IPS-18a (cell line): ENCODE results near the gene PTPRN2.

ENCODE experiments used
- H3K27ac ChIP-seq: one replicate; pipeline ENCODE4 v1.5.1; 2013; ENCODE audit warnings: low read length
- H3K27me3 ChIP-seq: one replicate; pipeline ENCODE4 v1.6.1; 2013; ENCODE audit warnings: mild to moderate bottlenecking, low read length; ENCODE audit not compliant: control insufficient read depth, insufficient read depth
- H3K36me3 ChIP-seq: one replicate; pipeline ENCODE4 v1.6.1; 2013; ENCODE audit warnings: low read depth, low read length; ENCODE audit not compliant: control insufficient read depth
- H3K4me1 ChIP-seq: one replicate; pipeline ENCODE4 v1.6.1; 2013; ENCODE audit warnings: low read depth, low read length; ENCODE audit not compliant: control insufficient read depth
- H3K4me3 ChIP-seq: one replicate; pipeline ENCODE4 v1.5.1; 2013; ENCODE audit warnings: low read length
- H3K9ac ChIP-seq: one replicate; pipeline ENCODE4 v1.6.1; 2013; ENCODE audit warnings: mild to moderate bottlenecking, low read length, moderate library complexity
- H3K9me3 ChIP-seq: one replicate; pipeline ENCODE4 v1.6.1; 2013; ENCODE audit warnings: low read depth, low read length; ENCODE audit not compliant: control insufficient read depth

PTPRN2 gene

GRCh38 chr7:157721468-157722136 is 866.0 kb downstream of the PTPRN2 start:
- H3K9ac ChIP-seq, result no peak overlapping the region
- H3K4me1 ChIP-seq, result no peaks in the 10 kb centered on the region
- H3K36me3 ChIP-seq, result no peaks in the 10 kb centered on the region
- H3K27ac ChIP-seq, result no peak overlapping the region
- H3K9me3 ChIP-seq, result no peaks in the 10 kb centered on the region
- no peak overlapping the region for H3K4me3 ChIP-seq
- no peaks in the 10 kb centered on the region for H3K27me3 ChIP-seq

GRCh38 chr7:157719705-157720655 is 867.6 kb downstream of the PTPRN2 start:
- Histone ChIP-seq H3K4me3 (no peak overlapping the region), H3K9me3 (no peaks in the 10 kb centered on the region), H3K27ac (no peak overlapping the region), H3K36me3 (no peaks in the 10 kb centered on the region), H3K9ac (no peak overlapping the region), H3K4me1 (no peaks in the 10 kb centered on the region), H3K27me3 (no peaks in the 10 kb centered on the region)

GRCh38 chr7:157719008-157719682 is 868.5 kb downstream of the PTPRN2 start:
- Histone ChIP-seq H3K36me3 (no peaks in the 10 kb centered on the region), H3K27ac (no peak overlapping the region), H3K27me3 (no peaks in the 10 kb centered on the region), H3K4me1 (no peaks in the 10 kb centered on the region), H3K9ac (no peak overlapping the region), H3K4me3 (no peak overlapping the region), H3K9me3 (no peaks in the 10 kb centered on the region)

- no peaks in the 10 kb centered on the region for H3K36me3 ChIP-seq
- H3K27ac ChIP-seq, result no peak overlapping the region
- no peaks in the 10 kb centered on the region for H3K4me1 ChIP-seq
- H3K27me3 ChIP-seq, result no peaks in the 10 kb centered on the region
- H3K9ac ChIP-seq, result no peak overlapping the region
- no peak overlapping the region for H3K4me3 ChIP-seq
- no peaks in the 10 kb centered on the region for H3K9me3 ChIP-seq
These were observed 869.2 kb downstream of the PTPRN2 start for GRCh38 chr7:157718303-157719007.

DNA sequence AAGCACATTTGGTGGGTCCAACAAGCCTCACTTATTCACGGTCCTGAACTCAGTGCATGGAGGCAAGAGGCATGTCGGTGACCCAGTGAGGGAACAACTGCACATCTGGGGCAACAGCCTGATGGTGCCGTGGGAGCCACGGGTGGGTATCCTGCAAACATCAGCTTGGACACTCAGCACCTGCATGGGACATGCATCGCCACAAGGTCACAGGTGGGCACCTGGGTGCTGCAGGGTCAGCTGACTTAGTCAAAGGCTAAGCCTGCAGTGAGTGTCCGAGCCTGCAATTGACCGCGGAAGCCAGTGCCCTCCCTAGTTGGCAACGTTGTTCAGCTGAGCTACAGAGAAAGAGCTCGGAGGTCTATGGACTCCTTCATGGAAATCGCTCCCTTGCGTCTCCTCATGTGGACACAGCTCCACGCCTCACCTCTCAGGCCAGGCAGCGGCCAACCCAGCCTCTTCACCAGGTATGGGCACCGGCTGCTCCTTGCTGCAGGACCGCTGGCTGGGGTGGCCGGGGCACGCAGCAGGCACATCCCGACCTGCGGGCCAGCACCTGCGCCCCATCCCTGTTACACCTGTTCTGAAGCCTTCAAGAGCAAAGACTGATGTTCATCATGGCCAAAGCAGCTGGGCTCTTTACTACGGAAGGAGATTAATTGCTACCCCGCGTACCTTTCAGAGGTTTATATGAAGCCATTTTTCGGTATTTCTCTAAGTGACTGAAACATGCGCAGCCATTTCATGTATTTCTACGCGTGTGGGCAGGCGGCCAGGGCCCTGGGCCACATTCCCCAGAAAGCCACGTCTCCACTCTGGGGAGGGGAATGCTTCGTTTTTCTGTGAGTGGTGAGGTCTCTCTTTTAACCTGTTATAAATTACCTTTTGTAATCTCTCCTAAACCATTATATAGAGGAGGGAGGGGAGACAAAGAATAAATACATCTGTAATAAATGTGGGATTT is 870.1 kb downstream of the PTPRN2 start:
- H3K4me1 ChIP-seq, result no peaks in the 10 kb centered on the region
- H3K4me3 ChIP-seq, result no peak overlapping the region
- no peaks in the 10 kb centered on the region for H3K27me3 ChIP-seq
- no peak overlapping the region for H3K27ac ChIP-seq
- H3K9ac ChIP-seq, result no peak overlapping the region
- no peaks in the 10 kb centered on the region for H3K9me3 ChIP-seq
- H3K36me3 ChIP-seq, result no peaks in the 10 kb centered on the region

GRCh38 chr7:157715938-157716280 is 871.7 kb downstream of the PTPRN2 start:
- Histone ChIP-seq H3K27me3 (no peaks in the 10 kb centered on the region), H3K27ac (no peak overlapping the region), H3K4me3 (no peak overlapping the region), H3K4me1 (no peaks in the 10 kb centered on the region), H3K9ac (no peak overlapping the region), H3K36me3 (no peaks in the 10 kb centered on the region), H3K9me3 (no peaks in the 10 kb centered on the region)

GRCh38 chr7:157715071-157715937 is 872.3 kb downstream of the PTPRN2 start:
- H3K4me3 ChIP-seq, result no peak overlapping the region
- H3K27me3 ChIP-seq, result no peaks in the 10 kb centered on the region
- no peak overlapping the region for H3K27ac ChIP-seq
- no peaks in the 10 kb centered on the region for H3K36me3 ChIP-seq
- H3K4me1 ChIP-seq, result no peaks in the 10 kb centered on the region
- no peak overlapping the region for H3K9ac ChIP-seq
- no peaks in the 10 kb centered on the region for H3K9me3 ChIP-seq

DNA sequence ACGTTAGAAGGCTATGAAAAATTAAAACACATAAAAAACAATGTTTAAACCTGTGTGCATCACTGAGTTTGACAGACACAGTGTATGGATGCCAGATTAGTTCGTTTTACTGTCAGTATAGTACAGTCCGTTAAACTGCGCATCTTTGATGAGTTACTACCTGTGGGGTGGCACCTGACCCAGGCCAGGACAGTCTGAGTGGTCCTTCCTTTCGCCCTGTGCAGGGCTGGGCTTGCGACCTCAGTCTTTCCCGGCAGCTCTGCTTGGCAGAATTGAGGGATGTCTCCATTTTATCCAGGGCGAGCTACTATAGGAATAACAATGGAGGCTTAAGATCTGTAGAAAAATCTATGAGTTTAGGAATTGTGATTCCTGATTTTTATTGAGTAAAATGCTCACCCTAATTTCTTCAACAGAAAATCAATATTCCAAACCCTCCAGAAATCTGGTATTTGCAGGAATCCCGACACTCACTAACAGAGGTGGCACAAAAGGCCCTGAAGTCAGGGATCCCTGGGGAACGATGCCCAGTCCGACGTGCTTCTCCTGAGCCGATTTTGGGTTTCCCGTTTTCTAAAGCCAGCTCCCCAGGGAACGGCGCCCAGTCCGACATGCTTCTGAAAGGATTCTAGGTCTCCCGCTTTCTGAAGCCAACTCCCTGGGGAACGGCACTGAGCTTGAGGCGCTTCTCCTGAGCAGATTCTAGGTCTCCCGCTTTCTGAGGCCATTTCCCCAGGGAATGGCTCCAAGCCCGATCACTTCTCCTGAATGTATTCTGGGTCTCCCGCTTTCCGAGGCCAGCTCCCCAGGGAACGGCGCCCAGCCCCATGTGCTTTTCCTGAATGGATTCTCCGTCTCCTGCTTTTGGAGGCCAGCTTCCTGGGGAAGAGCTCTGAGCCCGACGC is 873.2 kb downstream of the PTPRN2 start:
- H3K9ac ChIP-seq, result no peak overlapping the region
- H3K4me3 ChIP-seq, result no peak overlapping the region
- no peaks in the 10 kb centered on the region for H3K27me3 ChIP-seq
- no peak overlapping the region for H3K27ac ChIP-seq
- H3K36me3 ChIP-seq, result no peaks in the 10 kb centered on the region
- no peaks in the 10 kb centered on the region for H3K4me1 ChIP-seq
- H3K9me3 ChIP-seq, result no peaks in the 10 kb centered on the region

GRCh38 chr7:157713591-157713990 is 874.0 kb downstream of the PTPRN2 start:
- Histone ChIP-seq H3K36me3 (no peaks in the 10 kb centered on the region), H3K9me3 (no peaks in the 10 kb centered on the region), H3K9ac (no peak overlapping the region), H3K4me3 (no peak overlapping the region), H3K27ac (no peak overlapping the region), H3K27me3 (no peaks in the 10 kb centered on the region), H3K4me1 (no peaks in the 10 kb centered on the region)
